Common myeloid progenitor, CD34-positive (primary cell): ENCODE results near the gene PCCA.
"Not testable (repeated sequence)": the region's sequence is repeated elsewhere in the genome, so short reads cannot be mapped to it uniquely, and the experiment has no call there.

Source experiments
- CTCF ChIA-PET: fragments of 350-600 bp; sonication (Branson Sonifier 250); formaldehyde crosslinking; loops from one replicate; lab custom pipeline; 2021; ENCODE audit warnings: antibody characterized with exemption; lab: Charles Lee
- POLR2A ChIA-PET: fragments of 350-600 bp; sonication (Branson Sonifier 250); formaldehyde crosslinking; loops from one replicate; lab custom pipeline; 2021; ENCODE audit warnings: antibody characterized with exemption; lab: Charles Lee
- DNase-seq, 3 donors: peaks; one replicate each; pipeline versions ENCODE4 v3.0.0 to v3.0.0-alpha.2; 2013
- H3K27ac ChIP-seq, 2 experiments: 1 replicate in 1 of 2; 2 replicates in 1 of 2; pipeline ENCODE4 v1.7.0; 2013; ENCODE audit warnings: inconsistent platforms in 2 of 2, low read length in 2 of 2, mild to moderate bottlenecking in 2 of 2, low read depth in 1 of 2, moderate library complexity in 1 of 2; ENCODE audit not compliant: severe bottlenecking in 2 of 2, insufficient read depth in 1 of 2, poor library complexity in 1 of 2
- H3K27me3 ChIP-seq, 5 experiments: replicated peaks in 2 of 5; 1 replicate in 3 of 5; 2 replicates in 2 of 5; pipeline versions ENCODE4 v1.6.1 to v1.7.0; 2013; ENCODE audit warnings: low read length in 4 of 5, mild to moderate bottlenecking in 2 of 5, moderate library complexity in 2 of 5, inconsistent platforms in 1 of 5; ENCODE audit not compliant: insufficient read depth in 5 of 5, control insufficient read depth in 4 of 5
- H3K36me3 ChIP-seq, 4 experiments: 1 replicate in 2 of 4; 2 replicates in 2 of 4; pipeline versions ENCODE4 v1.6.1 to v1.7.0; 2013; ENCODE audit warnings: low read length in 3 of 4, control low read depth in 1 of 4, mild to moderate bottlenecking in 1 of 4; ENCODE audit not compliant: control insufficient read depth in 4 of 4, insufficient read depth in 4 of 4
- H3K4me1 ChIP-seq, 4 experiments: 1 replicate in 3 of 4; 2 replicates in 1 of 4; pipeline versions ENCODE4 v1.6.1 to v1.7.1; 2013; ENCODE audit warnings: low read length in 3 of 4, mild to moderate bottlenecking in 3 of 4, control low read depth in 1 of 4, inconsistent platforms in 1 of 4, moderate library complexity in 1 of 4; ENCODE audit not compliant: control insufficient read depth in 4 of 4, insufficient read depth in 4 of 4; ENCODE audit errors: control extremely low read depth in 1 of 4
- H3K4me3 ChIP-seq, 7 experiments: 1 replicate in 4 of 7; 2 replicates in 3 of 7; pipeline versions ENCODE4 v1.5.1 to v1.7.0; 2013; ENCODE audit warnings: mild to moderate bottlenecking in 7 of 7, low read length in 6 of 7, moderate library complexity in 6 of 7, inconsistent platforms in 2 of 7, low read depth in 2 of 7, control low read depth in 1 of 7; ENCODE audit not compliant: insufficient read depth in 4 of 7, control insufficient read depth in 1 of 7; ENCODE audit errors: extremely low read depth in 1 of 7
- H3K9me3 ChIP-seq, 5 experiments: 1 replicate in 4 of 5; 2 replicates in 1 of 5; pipeline versions ENCODE4 v1.6.1 to v1.7.1; 2013; ENCODE audit warnings: low read length in 4 of 5, mild to moderate bottlenecking in 2 of 5, inconsistent platforms in 1 of 5, low read depth in 1 of 5, moderate library complexity in 1 of 5; ENCODE audit not compliant: control insufficient read depth in 4 of 5, insufficient read depth in 2 of 5; ENCODE audit errors: control extremely low read depth in 1 of 5
- WGBS: methylation state at CpG from one replicate; pipeline ENCODE4 v1.1.5; 2013; ENCODE audit not compliant: insufficient coverage; 5-methylcytosine and 5-hydroxymethylcytosine counted together

PCCA gene

GRCh38 chr13:100274942-100275506 is 186.1 kb downstream of the PCCA start:
- peaks cover 0 to 3% (median 0%) of the 10 kb centered on the region in 4 experiments for H3K4me1 ChIP-seq
- CTCF ChIA-PET = no interaction called here

GRCh38 chr13:100275746-100276145 is 186.9 kb downstream of the PCCA start:
- Histone ChIP-seq H3K27ac (no peak overlapping the region), H3K27me3 (no peaks in the 10 kb centered on the region), H3K9me3 (peaks cover 0 to 1% (median 0%) of the 10 kb centered on the region in 5 experiments), H3K4me1 (peaks cover 0 to 3% (median 0%) of the 10 kb centered on the region in 4 experiments), H3K36me3 (peaks cover 2 to 12% (median 7%) of the 10 kb centered on the region in 4 experiments), H3K4me3 (no peak overlapping the region)
- ChIA-PET CTCF (no interaction called here), POLR2A (no interaction called here)
- DNase-seq = no peak
- 87% methylated on average over 3 of the region's 5 CpGs for WGBS

More at GRCh38 chr13:100274942-100275506, 186.1 kb downstream of the PCCA start:
- WGBS = 98% methylated on average over 11 of the region's 12 CpGs
- POLR2A ChIA-PET = no interaction called here
- Histone ChIP-seq H3K36me3 (peaks cover 0 to 13% (median 7%) of the 10 kb centered on the region in 4 experiments), H3K27me3 (no peaks in the 10 kb centered on the region), H3K9me3 (peaks cover 0 to 1% (median 0%) of the 10 kb centered on the region in 5 experiments), H3K27ac (no peak overlapping the region), H3K4me3 (no peak overlapping the region)
- no peak for DNase-seq

- WGBS = 100% methylated on average over 2 of the region's 5 CpGs
- DNase-seq = no peak
- ChIA-PET CTCF (no interaction called here), POLR2A (no interaction called here)
- H3K9me3 ChIP-seq = no peaks in the 10 kb centered on the region
- H3K27ac ChIP-seq = no peak overlapping the region
- no peak overlapping the region for H3K4me3 ChIP-seq
- no peaks in the 10 kb centered on the region for H3K4me1 ChIP-seq
- peaks cover 0 to 4% (median 3%) of the 10 kb centered on the region in 4 experiments for H3K36me3 ChIP-seq
- H3K27me3 ChIP-seq = no peaks in the 10 kb centered on the region
Observed at GRCh38 chr13:100280681-100281080, 191.8 kb downstream of the PCCA start.

- WGBS = 99% methylated on average over 14 of the region's 16 CpGs
- H3K27ac ChIP-seq, H3K4me1 ChIP-seq, CTCF ChIA-PET, POLR2A ChIA-PET, H3K27me3 ChIP-seq, H3K9me3 ChIP-seq, DNase-seq, H3K4me3 ChIP-seq, H3K36me3 ChIP-seq: not testable (repeated sequence)
Observed at GRCh38 chr13:100282306-100282705, 193.4 kb downstream of the PCCA start.

GRCh38 chr13:100290165-100290801 is 201.4 kb downstream of the PCCA start:
- Histone ChIP-seq H3K9me3 (no peaks in the 10 kb centered on the region), H3K4me3 (no peak overlapping the region), H3K27me3 (no peaks in the 10 kb centered on the region), H3K36me3 (peaks cover 0 to 3% (median 1%) of the 10 kb centered on the region in 4 experiments), H3K4me1 (no peaks in the 10 kb centered on the region), H3K27ac (no peak overlapping the region)
- WGBS = 100% methylated on average over 3 of the region's 4 CpGs
- DNase-seq = no peak
- ChIA-PET POLR2A (no interaction called here), CTCF (no interaction called here)

GRCh38 chr13:100291624-100292023 is 202.7 kb downstream of the PCCA start:
- H3K27me3 ChIP-seq = no peaks in the 10 kb centered on the region
- no peak overlapping the region for H3K4me3 ChIP-seq
- H3K9me3 ChIP-seq = no peaks in the 10 kb centered on the region
- ChIA-PET POLR2A (no interaction called here), CTCF (no interaction called here)
- WGBS = 100% methylated on average over 2 of the region's 2 CpGs
- H3K36me3 ChIP-seq = peaks cover 0 to 3% (median 1%) of the 10 kb centered on the region in 4 experiments
- no peaks in the 10 kb centered on the region for H3K4me1 ChIP-seq
- H3K27ac ChIP-seq = no peak overlapping the region
- DNase-seq = no peak

GRCh38 chr13:100297413-100297812 is 208.5 kb downstream of the PCCA start:
- no peaks in the 10 kb centered on the region for H3K4me1 ChIP-seq
- H3K27me3 ChIP-seq = no peaks in the 10 kb centered on the region
- no peak overlapping the region for H3K27ac ChIP-seq
- H3K9me3 ChIP-seq = no peaks in the 10 kb centered on the region
- DNase-seq = no peak
- WGBS = 100% methylated on average over 3 of the region's 5 CpGs
- CTCF ChIA-PET = no interaction called here
- no peak overlapping the region for H3K4me3 ChIP-seq
- H3K36me3 ChIP-seq = peaks cover 0 to 3% (median 0%) of the 10 kb centered on the region in 4 experiments
- POLR2A ChIA-PET = no interaction called here
